Thoracic aorta (tissue), 2 donors: ENCODE measurements around the gene CDAN1. TPM values are rescaled to one million over a fixed set of nuclear protein-coding genes. Genes with fewer than 3 reads are reported as not detected.
"Not testable (repeated sequence)": the region's sequence is repeated elsewhere in the genome, so short reads cannot be mapped to it uniquely, and the experiment has no call there.

Source experiments
- ATAC-seq: fragments of 150-250 bp; one replicate; pipeline ENCODE4 v1.8.0; 2017; ENCODE audit warnings: low read depth; ENCODE audit not compliant: insufficient number of reproducible peaks, low FRiP score
- DNase-seq: peaks from one replicate; pipeline ENCODE4 v3.0.0-alpha.2; 2020; ENCODE audit warnings: low spot score
- H3K27ac ChIP-seq, 2 donors: fragments of 200-600 bp; sonication (generic); 1 replicate in 1 of 2; 2 replicates in 1 of 2; pipeline ENCODE4 v1.5.1; 2016; ENCODE audit warnings: mild to moderate bottlenecking in 2 of 2, moderate library complexity in 2 of 2
- H3K27me3 ChIP-seq: fragments of 200-600 bp; sonication (generic); replicated peaks from 2 replicates; pipeline ENCODE4 v1.6.0; 2016; ENCODE audit warnings: mild to moderate bottlenecking; ENCODE audit not compliant: insufficient read depth
- H3K36me3 ChIP-seq: fragments of 200-600 bp; sonication (generic); one replicate; pipeline ENCODE4 v1.5.1; 2016
- H3K4me1 ChIP-seq, 2 donors: fragments of 200-600 bp; sonication (generic); 1 replicate in 1 of 2; 2 replicates in 1 of 2; pipeline versions ENCODE4 v1.5.1 to v1.6.0; 2016; ENCODE audit warnings: low read depth in 2 of 2, mild to moderate bottlenecking in 1 of 2; ENCODE audit not compliant: control insufficient read depth in 1 of 2
- H3K4me3 ChIP-seq: fragments of 200-600 bp; sonication (generic); 2 replicates; pipeline ENCODE4 v1.5.1; 2016; ENCODE audit warnings: mild to moderate bottlenecking
- H3K9me3 ChIP-seq: fragments of 200-600 bp; sonication (generic); 2 replicates; pipeline ENCODE4 v1.5.1; 2016
- CTCF ChIP-seq: fragments of 200-600 bp; sonication (generic); IDR thresholded peaks from one replicate; pipeline ENCODE4 v1.5.1; 2019; ENCODE audit warnings: antibody characterized with exemption
- total RNA-seq, 2 donors: library from RNA; depleted of rRNA; stranded (reverse); fragments of >200 nt; gene quantifications; one replicate each; pipeline versions ENCODE4 v1.1.0 to v1.2.3, GENCODE V29; 2016

Gene CDAN1
- total RNA-seq, 2 donors from 2014 or later, result 16.2 to 19.1 TPM

GRCh38 chr15:42691308-42691707 lies 45.6 kb downstream of the CDAN1 start:
- no peak for TF ChIP-seq CTCF
- no peak overlapping the region for H3K27ac ChIP-seq

GRCh38 chr15:42688301-42688700 lies 48.6 kb downstream of the CDAN1 start:
- Histone ChIP-seq H3K27ac (no peak overlapping the region), H3K4me3 (no peak overlapping the region), H3K36me3 (peaks cover 50% of the 10 kb centered on the region), H3K27me3 (no peaks in the 10 kb centered on the region), H3K9me3 (no peaks in the 10 kb centered on the region), H3K4me1 (no peaks in the 10 kb centered on the region)
- no peak for ATAC-seq
- no peak for TF ChIP-seq CTCF
- DNase-seq, result no peak

More at GRCh38 chr15:42691308-42691707, 45.6 kb downstream of the CDAN1 start:
- H3K27me3 ChIP-seq, result no peaks in the 10 kb centered on the region
- DNase-seq (no peak), ATAC-seq (no peak)
- H3K4me1 ChIP-seq, result peaks cover 3 to 16% of the 10 kb centered on the region in 2 donors
- H3K9me3 ChIP-seq, result no peaks in the 10 kb centered on the region
- H3K36me3 ChIP-seq, result peaks cover 32% of the 10 kb centered on the region
- H3K4me3 ChIP-seq, result no peak overlapping the region

- Histone ChIP-seq H3K9me3 (no peaks in the 10 kb centered on the region), H3K36me3 (peaks cover 53% of the 10 kb centered on the region), H3K4me3 (no peak overlapping the region), H3K27ac (no peak overlapping the region), H3K27me3 (no peaks in the 10 kb centered on the region), H3K4me1 (no peaks in the 10 kb centered on the region)
- no peak for ATAC-seq
- TF ChIP-seq CTCF, result no peak
- DNase-seq, result no peak
These were observed 49.2 kb downstream of the CDAN1 start for GRCh38 chr15:42687740-42688139.

GRCh38 chr15:42686281-42686680 lies 50.6 kb downstream of the CDAN1 start:
- no peak for TF ChIP-seq CTCF
- H3K27ac ChIP-seq, result no peak overlapping the region
- H3K36me3 ChIP-seq, result peaks cover 53% of the 10 kb centered on the region
- no peak overlapping the region for H3K4me3 ChIP-seq
- H3K27me3 ChIP-seq, result no peaks in the 10 kb centered on the region
- ATAC-seq (no peak), DNase-seq (no peak)
- H3K9me3 ChIP-seq, result no peaks in the 10 kb centered on the region
- no peaks in the 10 kb centered on the region for H3K4me1 ChIP-seq

GRCh38 chr15:42681119-42681518 lies 55.8 kb downstream of the CDAN1 start:
- Histone ChIP-seq H3K27me3 (no peaks in the 10 kb centered on the region), H3K4me1 (no peaks in the 10 kb centered on the region), H3K9me3 (no peaks in the 10 kb centered on the region), H3K4me3 (no peak overlapping the region), H3K27ac (no peak overlapping the region), H3K36me3 (peaks cover 53% of the 10 kb centered on the region)
- DNase-seq (no peak), ATAC-seq (no peak)
- no peak for TF ChIP-seq CTCF

GRCh38 chr15:42680142-42680482 lies 56.8 kb downstream of the CDAN1 start:
- DNase-seq, ATAC-seq, H3K9me3 ChIP-seq, H3K27ac ChIP-seq, H3K27me3 ChIP-seq, H3K4me3 ChIP-seq, H3K4me1 ChIP-seq: not testable (repeated sequence)
- peaks cover 55% of the 10 kb centered on the region for H3K36me3 ChIP-seq
